GM19351 (cell line): Measurements from ENCODE around the gene LGR6.
"Not testable (repeated sequence)": the region's sequence is repeated elsewhere in the genome, so short reads cannot be mapped to it uniquely, and the experiment has no call there.

Experiments
- ATAC-seq: cut with Tn5 transposase; IDR thresholded peaks from one replicate; pipeline ENCODE4 v1.9.1; 2021; ENCODE audit warnings: mild to moderate bottlenecking, moderate library complexity; ENCODE audit not compliant: unreplicated experiment

LGR6 gene

GRCh38 chr1:202254454-202255252, 61.1 kb downstream of the LGR6 start:
- no peak for ATAC-seq

GRCh38 chr1:202255343-202255742, 61.7 kb downstream of the LGR6 start:
- ATAC-seq, result no peak

- ATAC-seq, result no peak
Observed at GRCh38 chr1:202259705-202260104, 66.1 kb downstream of the LGR6 start.

GRCh38 chr1:202261209-202261958, 67.8 kb downstream of the LGR6 start:
- ATAC-seq, result not testable (repeated sequence)

GRCh38 chr1:202263628-202264027, 70.0 kb downstream of the LGR6 start:
- no peak for ATAC-seq

- ATAC-seq, result no peak
Observed at GRCh38 chr1:202264300-202264699, 70.7 kb downstream of the LGR6 start.

- no peak for ATAC-seq
Observed at GRCh38 chr1:202264726-202265125, 71.1 kb downstream of the LGR6 start.

- ATAC-seq, result no peak
Observed at GRCh38 chr1:202266061-202266765, 72.6 kb downstream of the LGR6 start.

GRCh38 chr1:202268032-202268431, 74.4 kb downstream of the LGR6 start:
- no peak for ATAC-seq

GRCh38 chr1:202268817-202269216, 75.2 kb downstream of the LGR6 start:
- ATAC-seq, result no peak

- no peak for ATAC-seq
Observed at GRCh38 chr1:202270871-202271326, 77.3 kb downstream of the LGR6 start.

GRCh38 chr1:202272103-202272845, 78.7 kb downstream of the LGR6 start:
- no peak for ATAC-seq

- no peak for ATAC-seq
Observed at GRCh38 chr1:202274611-202275010, 81.0 kb downstream of the LGR6 start.

GRCh38 chr1:202275061-202275770, 81.6 kb downstream of the LGR6 start:
- no peak for ATAC-seq

GRCh38 chr1:202276081-202276715, 82.6 kb downstream of the LGR6 start:
- ATAC-seq, result no peak

GRCh38 chr1:202276920-202277319, 83.3 kb downstream of the LGR6 start:
- ATAC-seq, result no peak

GRCh38 chr1:202278751-202279150, 85.2 kb downstream of the LGR6 start:
- ATAC-seq, result no peak

GRCh38 chr1:202279806-202280205, 86.2 kb downstream of the LGR6 start:
- no peak for ATAC-seq

GRCh38 chr1:202280595-202280994, 87.0 kb downstream of the LGR6 start:
- ATAC-seq, result no peak
